Glutamatergic neuron (in vitro differentiated cells): ENCODE data around the gene SH3GL1. TPM values are rescaled to one million over a fixed set of nuclear protein-coding genes. Genes with fewer than 3 reads are reported as not detected.

ENCODE experiments used
- DNase-seq: peaks from one replicate; pipeline ENCODE4 v3.0.0; 2022
- H3K27ac Mint-ChIP-seq: one replicate; pipeline ENCODE4 v1.8.0; 2020; ENCODE audit warnings: mild to moderate bottlenecking, mixed read lengths, inconsistent platforms; ENCODE audit not compliant: unreplicated experiment
- H3K27me3 Mint-ChIP-seq: one replicate; pipeline ENCODE4 v1.8.0; 2020; ENCODE audit warnings: mild to moderate bottlenecking, moderate library complexity, mixed read lengths, inconsistent platforms; ENCODE audit not compliant: unreplicated experiment
- H3K36me3 Mint-ChIP-seq: one replicate; pipeline ENCODE4 v1.8.0; 2020; ENCODE audit warnings: mild to moderate bottlenecking, mixed read lengths, inconsistent platforms; ENCODE audit not compliant: unreplicated experiment
- H3K4me1 Mint-ChIP-seq: one replicate; pipeline ENCODE4 v1.8.0; 2020; ENCODE audit warnings: mild to moderate bottlenecking, low read depth, mixed read lengths, inconsistent platforms; ENCODE audit not compliant: unreplicated experiment
- H3K4me3 Mint-ChIP-seq: one replicate; pipeline ENCODE4 v1.8.0; 2020; ENCODE audit warnings: mild to moderate bottlenecking, mixed read lengths, inconsistent platforms; ENCODE audit not compliant: unreplicated experiment
- H3K9me3 Mint-ChIP-seq: one replicate; pipeline ENCODE4 v1.8.0; 2020; ENCODE audit warnings: mild to moderate bottlenecking, moderate library complexity, mixed read lengths, inconsistent platforms; ENCODE audit not compliant: unreplicated experiment
- total RNA-seq: library from RNA; stranded (reverse); fragmentation: NEBNext Ultra II Directional; extraction: Animal tissue kit (Norgen Biotek cat#: 25700); gene quantifications from one replicate; pipeline ENCODE4 v1.2.1, GENCODE V29; 2021; ENCODE audit not compliant: unreplicated experiment
- TF ChIP-seq, protein P1 (sequence below): fragments of 200-600 bp; sonication (generic); IDR thresholded peaks from one replicate; pipeline ENCODE4 v1.5.0; 2021; ENCODE audit not compliant: partially characterized antibody, unreplicated experiment

SH3GL1 gene
- total RNA-seq, 1 donor from 2014 or later = 56.3 TPM

DNA sequence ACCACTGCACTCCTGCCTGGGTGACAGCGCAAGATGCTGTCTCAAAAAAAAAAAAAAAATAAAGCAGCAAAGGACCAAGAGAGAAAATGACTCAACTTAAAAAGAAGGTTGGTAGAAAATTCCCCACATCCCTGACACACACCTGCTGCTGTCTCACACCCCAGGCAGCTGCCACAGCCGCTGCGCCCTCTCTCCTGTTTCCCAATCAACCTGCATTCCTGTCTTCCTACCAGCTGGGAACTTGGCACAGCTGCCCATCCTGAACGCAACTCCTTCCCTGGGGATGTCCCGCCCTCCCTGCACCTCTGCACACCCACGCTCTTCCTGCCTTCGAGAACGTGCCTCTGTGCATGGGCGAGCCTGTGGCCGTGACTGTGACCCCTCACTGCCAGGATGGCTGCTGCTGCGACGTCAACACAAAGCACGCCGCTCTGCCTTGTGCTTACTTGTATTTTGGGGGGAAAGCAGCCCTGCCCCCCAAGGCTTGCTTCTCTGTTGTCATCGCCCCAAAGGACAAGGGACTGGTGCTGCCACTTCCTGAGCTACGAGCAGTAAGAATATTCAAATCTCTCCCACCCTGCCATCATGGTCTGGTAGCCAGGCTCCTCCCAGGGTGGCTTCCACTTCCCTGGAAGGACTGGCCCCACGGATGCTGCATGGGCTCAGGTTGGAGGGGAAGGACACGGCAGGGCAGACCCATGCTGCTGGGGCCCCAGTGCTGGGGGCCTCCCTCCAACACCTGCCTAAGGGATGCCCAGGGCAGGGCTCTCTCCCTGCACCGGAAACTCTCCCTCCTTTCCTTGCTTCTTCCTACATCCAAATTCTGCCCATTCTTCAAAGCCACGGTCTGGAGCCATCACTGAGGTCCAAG, 20.7 kb downstream of the SH3GL1 start:
- H3K4me3 Mint-ChIP-seq = no peak overlapping the region
- no peaks in the 10 kb centered on the region for H3K36me3 Mint-ChIP-seq
- TF ChIP-seq, protein P1, sequence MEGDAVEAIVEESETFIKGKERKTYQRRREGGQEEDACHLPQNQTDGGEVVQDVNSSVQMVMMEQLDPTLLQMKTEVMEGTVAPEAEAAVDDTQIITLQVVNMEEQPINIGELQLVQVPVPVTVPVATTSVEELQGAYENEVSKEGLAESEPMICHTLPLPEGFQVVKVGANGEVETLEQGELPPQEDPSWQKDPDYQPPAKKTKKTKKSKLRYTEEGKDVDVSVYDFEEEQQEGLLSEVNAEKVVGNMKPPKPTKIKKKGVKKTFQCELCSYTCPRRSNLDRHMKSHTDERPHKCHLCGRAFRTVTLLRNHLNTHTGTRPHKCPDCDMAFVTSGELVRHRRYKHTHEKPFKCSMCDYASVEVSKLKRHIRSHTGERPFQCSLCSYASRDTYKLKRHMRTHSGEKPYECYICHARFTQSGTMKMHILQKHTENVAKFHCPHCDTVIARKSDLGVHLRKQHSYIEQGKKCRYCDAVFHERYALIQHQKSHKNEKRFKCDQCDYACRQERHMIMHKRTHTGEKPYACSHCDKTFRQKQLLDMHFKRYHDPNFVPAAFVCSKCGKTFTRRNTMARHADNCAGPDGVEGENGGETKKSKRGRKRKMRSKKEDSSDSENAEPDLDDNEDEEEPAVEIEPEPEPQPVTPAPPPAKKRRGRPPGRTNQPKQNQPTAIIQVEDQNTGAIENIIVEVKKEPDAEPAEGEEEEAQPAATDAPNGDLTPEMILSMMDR = no peak
- peak overlapping the region; percentile 26 for H3K27ac Mint-ChIP-seq
- no peak for DNase-seq
- peaks cover 6% of the 10 kb centered on the region for H3K27me3 Mint-ChIP-seq
- peaks cover 32% of the 10 kb centered on the region for H3K4me1 Mint-ChIP-seq
- peaks cover 5% of the 10 kb centered on the region for H3K9me3 Mint-ChIP-seq

DNA sequence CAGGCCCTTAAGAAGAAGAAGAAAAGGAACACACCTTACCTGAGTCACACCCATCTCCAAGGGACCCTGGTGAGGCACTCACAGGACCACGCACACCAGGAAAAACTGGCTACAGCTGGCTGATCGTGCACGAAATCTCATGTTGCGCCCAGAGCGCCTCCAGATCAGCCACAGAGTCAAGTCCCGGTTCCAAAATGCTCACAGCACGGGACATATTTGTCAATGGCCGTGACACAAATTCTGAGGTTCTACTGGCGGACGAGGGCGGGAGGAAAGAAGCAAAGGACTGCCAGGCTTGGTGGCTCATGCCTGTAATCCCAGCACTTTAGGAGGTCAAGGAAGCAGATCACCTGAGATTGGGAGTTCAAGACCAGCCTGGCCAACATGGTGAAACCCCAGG, 21.5 kb downstream of the SH3GL1 start:
- DNase-seq = no peak
- TF ChIP-seq, protein P1 = no peak
- H3K36me3 Mint-ChIP-seq = no peaks in the 10 kb centered on the region
- peaks cover 5% of the 10 kb centered on the region for H3K27me3 Mint-ChIP-seq
- H3K9me3 Mint-ChIP-seq = peaks cover 4% of the 10 kb centered on the region
- no peak overlapping the region for H3K4me3 Mint-ChIP-seq
- no peak overlapping the region for H3K27ac Mint-ChIP-seq
- H3K4me1 Mint-ChIP-seq = peaks cover 31% of the 10 kb centered on the region

DNA sequence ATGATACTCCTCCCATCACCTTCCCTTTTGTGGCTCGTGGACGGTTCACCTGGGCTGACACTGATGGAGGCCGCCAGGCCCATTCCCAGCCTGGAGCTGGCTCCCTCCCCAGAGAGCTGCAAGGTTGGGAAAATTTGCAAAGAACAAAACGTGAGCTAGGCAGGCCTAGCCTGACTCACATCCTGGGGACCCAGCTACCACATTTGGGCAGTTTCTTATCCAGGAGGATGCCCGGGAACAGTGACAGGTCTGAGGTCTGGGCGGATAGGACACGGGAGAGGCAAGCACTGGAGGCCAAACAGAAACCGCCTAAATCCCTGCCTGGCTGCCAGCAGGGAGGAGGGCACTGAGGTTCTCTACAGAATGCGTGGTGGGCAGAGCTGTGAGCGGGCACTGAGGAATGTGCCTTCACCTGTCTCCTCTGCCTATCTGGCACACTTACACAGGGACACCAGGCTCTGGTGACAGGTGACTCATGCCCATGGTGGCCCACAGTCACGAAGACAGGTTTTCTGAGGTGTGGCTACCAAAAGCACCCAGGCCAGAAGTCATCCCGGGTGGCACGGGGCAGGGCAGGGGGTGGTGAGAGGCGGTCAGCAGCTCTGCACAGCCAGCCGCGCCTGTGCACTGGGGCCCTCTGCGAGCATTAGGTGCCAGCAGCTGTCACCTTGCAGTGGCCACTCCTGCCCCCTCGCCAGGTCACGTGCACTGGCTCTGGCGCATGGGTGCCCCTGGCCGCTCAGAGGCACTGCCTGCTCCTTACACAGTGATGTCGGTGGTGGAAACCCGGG, 23.2 kb downstream of the SH3GL1 start:
- Mint-ChIP-seq H3K4me1 (peaks cover 29% of the 10 kb centered on the region), H3K36me3 (no peaks in the 10 kb centered on the region), H3K27me3 (peaks cover 7% of the 10 kb centered on the region), H3K9me3 (peaks cover 3% of the 10 kb centered on the region), H3K4me3 (no peak overlapping the region), H3K27ac (no peak overlapping the region)
- DNase-seq = no peak
- TF ChIP-seq, protein P1 = no peak

DNA sequence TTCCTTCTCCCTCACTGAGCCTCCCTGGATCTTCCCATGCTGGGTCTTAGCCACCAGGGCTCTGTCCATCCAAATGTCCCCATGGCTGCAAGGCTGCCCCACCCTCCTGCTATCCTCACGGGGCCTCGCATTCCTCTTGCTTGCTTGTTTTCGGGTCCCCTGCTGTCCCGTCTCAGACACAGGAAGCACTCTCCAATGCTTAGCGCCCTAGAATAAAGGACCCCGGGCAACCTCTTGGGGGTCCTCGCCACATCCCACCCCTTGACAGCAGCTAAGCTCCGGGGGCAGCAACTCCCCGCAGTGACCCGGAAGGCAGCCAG, 23.7 kb downstream of the SH3GL1 start:
- Mint-ChIP-seq H3K4me1 (peaks cover 29% of the 10 kb centered on the region), H3K27me3 (peaks cover 7% of the 10 kb centered on the region), H3K9me3 (peaks cover 3% of the 10 kb centered on the region), H3K36me3 (no peaks in the 10 kb centered on the region), H3K27ac (peak overlapping the region; percentile 13), H3K4me3 (peak overlapping the region; percentile 49)
- TF ChIP-seq, protein P1 = no peak
- no peak for DNase-seq
